HepG2 (cell line): Measurements from ENCODE around the gene EXTL2. TPM values are rescaled to one million over a fixed set of nuclear protein-coding genes. Genes with fewer than 3 reads are reported as not detected.

Experiments used
- BHLHE40 ChIP-seq: IDR thresholded peaks from 2 replicates; pipeline ENCODE4 v1.6.1; 2011; ENCODE audit warnings: low read length, improper control_type of control experiment
- CBX5 ChIP-seq: sonication (generic); formaldehyde crosslinking; IDR thresholded peaks from 2 replicates; pipeline ENCODE4 v1.4.0; 2020; ENCODE audit warnings: missing genetic modification reagents, borderline replicate concordance
- CEBPG ChIP-seq: IDR thresholded peaks from 2 replicates; pipeline ENCODE4 v1.6.1; 2016
- GZF1 ChIP-seq: sonication (generic); formaldehyde crosslinking; IDR thresholded peaks from 2 replicates; pipeline ENCODE4 v1.5.1; 2020; ENCODE audit warnings: mild to moderate bottlenecking, missing genetic modification reagents
- HNF4A ChIP-seq: sonication (generic); formaldehyde crosslinking; IDR thresholded peaks from 2 replicates; pipeline ENCODE4 v1.4.0; 2020; ENCODE audit warnings: missing genetic modification reagents
- HOXA5 ChIP-seq: sonication (generic); formaldehyde crosslinking; IDR thresholded peaks from 2 replicates; pipeline ENCODE4 v1.4.0; 2020; ENCODE audit warnings: missing genetic modification reagents
- IRX3 ChIP-seq: sonication (generic); formaldehyde crosslinking; IDR thresholded peaks from 2 replicates; pipeline ENCODE4 v1.8.1; 2023; ENCODE audit warnings: mild to moderate bottlenecking, low read depth, missing genetic modification reagents, borderline replicate concordance
- MEIS2 ChIP-seq: sonication (generic); formaldehyde crosslinking; IDR thresholded peaks from 2 replicates; pipeline ENCODE4 v1.9.0; 2021; ENCODE audit warnings: mild to moderate bottlenecking, missing genetic modification reagents
- RFX1 ChIP-seq: fragments of 450-650 bp; IDR thresholded peaks from 2 replicates; pipeline ENCODE4 v1.6.1; 2017
- SALL2 ChIP-seq: sonication (generic); formaldehyde crosslinking; IDR thresholded peaks from 2 replicates; pipeline ENCODE4 v1.8.1; 2023; ENCODE audit warnings: mild to moderate bottlenecking, missing genetic modification reagents, inconsistent platforms
- SAP130 ChIP-seq: IDR thresholded peaks from 2 replicates; pipeline ENCODE4 v1.6.1; 2016; ENCODE audit warnings: low read depth
- SMARCE1 ChIP-seq: fragments of 450-650 bp; IDR thresholded peaks from 2 replicates; pipeline ENCODE4 v1.6.1; 2017; ENCODE audit warnings: borderline replicate concordance
- SMYD3 ChIP-seq: sonication (generic); formaldehyde crosslinking; IDR thresholded peaks from 2 replicates; pipeline ENCODE4 v1.8.1; 2023; ENCODE audit warnings: mild to moderate bottlenecking, missing genetic modification reagents
- XRCC5 ChIP-seq: fragments of 200-400 bp; formaldehyde crosslinking; optimal IDR thresholded peaks from 2 replicates; pipeline ENCODE3; 2017; ENCODE audit warnings: mild to moderate bottlenecking, low read length
- ZFP36 ChIP-seq: fragments of 150-350 bp; IDR thresholded peaks from 2 replicates; pipeline ENCODE4 v1.6.1; 2018; ENCODE audit warnings: borderline replicate concordance, low read length, low read depth; ENCODE audit not compliant: partially characterized antibody
- ZFP90 ChIP-seq: sonication (generic); formaldehyde crosslinking; IDR thresholded peaks from 2 replicates; pipeline ENCODE4 v1.8.0; 2022; ENCODE audit warnings: missing genetic modification reagents, mild to moderate bottlenecking, inconsistent platforms, borderline replicate concordance
- ZKSCAN1 ChIP-seq: fragments of 150-350 bp; IDR thresholded peaks from 2 replicates; pipeline ENCODE4 v1.6.1; 2014; ENCODE audit warnings: low read length
- ZNF468 ChIP-seq: sonication (generic); formaldehyde crosslinking; IDR thresholded peaks from 2 replicates; pipeline ENCODE4 v1.8.0; 2022; ENCODE audit warnings: mild to moderate bottlenecking, moderate library complexity, missing genetic modification reagents
- ZNF543 ChIP-seq: sonication (generic); formaldehyde crosslinking; IDR thresholded peaks from 2 replicates; pipeline ENCODE4 v1.4.0; 2020; ENCODE audit warnings: mild to moderate bottlenecking, missing genetic modification reagents
- ZNF841 ChIP-seq: sonication (generic); formaldehyde crosslinking; IDR thresholded peaks from 2 replicates; pipeline ENCODE4 v1.8.1; 2023; ENCODE audit warnings: missing genetic modification reagents, borderline replicate concordance
- ZNF891 ChIP-seq: sonication (generic); formaldehyde crosslinking; IDR thresholded peaks from 2 replicates; pipeline ENCODE4 v1.5.0; 2020; ENCODE audit warnings: mild to moderate bottlenecking, missing genetic modification reagents
- polyA plus RNA-seq, 8 experiments: library from polyadenylated mRNA; depleted of rRNA in 3 of 8; stranded (reverse) in 7 of 8; unstranded in 1 of 8; fragments of >200 nt; fragmentation: Illumina TruSeq in 4 of 8; extraction: Trizol in 4 of 8; gene quantifications; 2 replicates each; pipeline versions ENCODE4 v1.2.1 to v1.2.3, GENCODE V29; 2011 to 2016; ENCODE audit warnings: low read depth in 4 of 8, missing spikeins in 1 of 8, mixed read lengths in 1 of 8; ENCODE audit not compliant: insufficient read depth in 1 of 8
- total RNA-seq, 5 experiments: library from RNA; depleted of rRNA; stranded (reverse); fragments of >200 nt; fragmentation: Illumina TruSeq; extraction: Trizol; gene quantifications; 2 replicates each; pipeline ENCODE4 v1.2.3, GENCODE V29; 2016; ENCODE audit warnings: low read depth in 1 of 5
- TF ChIP-seq, protein P1 (sequence below): sonication (generic); formaldehyde crosslinking; IDR thresholded peaks from 2 replicates; pipeline ENCODE4 v1.4.0; 2020; ENCODE audit warnings: missing genetic modification reagents, borderline replicate concordance
- TF ChIP-seq, protein P2 (sequence below): sonication (generic); formaldehyde crosslinking; IDR thresholded peaks from 2 replicates; pipeline ENCODE4 v1.4.0; 2020; ENCODE audit warnings: missing genetic modification reagents
- TF ChIP-seq, protein P3 (sequence below): sonication (generic); formaldehyde crosslinking; IDR thresholded peaks from 2 replicates; pipeline ENCODE4 v1.4.0; 2020; ENCODE audit warnings: mild to moderate bottlenecking, missing genetic modification reagents

EXTL2 gene
- total and polyA plus RNA-seq, 2 of the 13 experiments (the other 11 are each of a cell fraction or from before 2014, with no cell fraction given), result 22.0 to 23.5 TPM

DNA sequence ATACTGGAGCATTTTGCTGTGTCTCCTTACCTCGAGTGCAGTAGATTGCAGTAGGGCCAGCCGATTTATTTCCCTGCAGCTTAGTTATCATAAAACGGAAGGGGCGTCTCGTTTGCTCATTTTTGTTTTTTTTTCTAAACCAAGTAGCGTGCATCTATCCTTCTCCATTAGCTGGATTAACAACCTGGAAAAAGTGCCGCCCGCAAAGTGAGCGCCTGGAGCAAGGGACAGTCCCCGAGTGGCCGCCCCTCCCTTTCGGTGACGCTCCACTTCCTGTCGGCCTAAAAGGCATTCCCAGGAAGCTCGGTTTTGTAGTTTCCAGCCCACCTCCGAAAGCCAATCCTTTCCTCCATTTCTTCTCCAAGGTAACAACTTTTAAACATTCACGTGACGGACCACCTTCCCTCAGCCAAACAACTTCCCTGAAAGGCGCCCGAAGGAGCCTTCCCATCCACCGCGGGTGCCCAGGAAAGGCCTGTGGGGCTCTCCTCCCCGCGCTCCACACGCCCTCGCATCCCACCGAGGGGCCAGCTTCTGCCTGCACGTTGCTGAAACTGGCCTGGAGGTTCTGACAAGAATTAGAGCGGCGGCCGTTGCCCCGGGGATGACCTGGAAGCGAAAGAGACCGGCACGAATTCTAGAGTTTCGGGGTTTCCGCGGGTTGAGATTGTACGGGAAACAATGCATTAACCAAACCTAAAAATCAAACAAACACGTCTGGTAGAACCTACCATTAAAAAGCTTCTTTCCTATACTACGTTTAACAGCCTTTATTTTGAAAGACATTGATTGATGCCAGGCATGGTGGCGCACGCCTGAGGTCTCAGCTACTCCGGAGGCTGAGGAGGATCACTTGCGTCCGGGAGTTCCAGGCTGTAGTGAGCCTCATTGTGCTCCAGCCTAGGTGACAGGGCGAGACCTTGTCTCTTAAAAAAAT is at the start of gene EXTL2 (continued):
- TF ChIP-seq, protein P1, sequence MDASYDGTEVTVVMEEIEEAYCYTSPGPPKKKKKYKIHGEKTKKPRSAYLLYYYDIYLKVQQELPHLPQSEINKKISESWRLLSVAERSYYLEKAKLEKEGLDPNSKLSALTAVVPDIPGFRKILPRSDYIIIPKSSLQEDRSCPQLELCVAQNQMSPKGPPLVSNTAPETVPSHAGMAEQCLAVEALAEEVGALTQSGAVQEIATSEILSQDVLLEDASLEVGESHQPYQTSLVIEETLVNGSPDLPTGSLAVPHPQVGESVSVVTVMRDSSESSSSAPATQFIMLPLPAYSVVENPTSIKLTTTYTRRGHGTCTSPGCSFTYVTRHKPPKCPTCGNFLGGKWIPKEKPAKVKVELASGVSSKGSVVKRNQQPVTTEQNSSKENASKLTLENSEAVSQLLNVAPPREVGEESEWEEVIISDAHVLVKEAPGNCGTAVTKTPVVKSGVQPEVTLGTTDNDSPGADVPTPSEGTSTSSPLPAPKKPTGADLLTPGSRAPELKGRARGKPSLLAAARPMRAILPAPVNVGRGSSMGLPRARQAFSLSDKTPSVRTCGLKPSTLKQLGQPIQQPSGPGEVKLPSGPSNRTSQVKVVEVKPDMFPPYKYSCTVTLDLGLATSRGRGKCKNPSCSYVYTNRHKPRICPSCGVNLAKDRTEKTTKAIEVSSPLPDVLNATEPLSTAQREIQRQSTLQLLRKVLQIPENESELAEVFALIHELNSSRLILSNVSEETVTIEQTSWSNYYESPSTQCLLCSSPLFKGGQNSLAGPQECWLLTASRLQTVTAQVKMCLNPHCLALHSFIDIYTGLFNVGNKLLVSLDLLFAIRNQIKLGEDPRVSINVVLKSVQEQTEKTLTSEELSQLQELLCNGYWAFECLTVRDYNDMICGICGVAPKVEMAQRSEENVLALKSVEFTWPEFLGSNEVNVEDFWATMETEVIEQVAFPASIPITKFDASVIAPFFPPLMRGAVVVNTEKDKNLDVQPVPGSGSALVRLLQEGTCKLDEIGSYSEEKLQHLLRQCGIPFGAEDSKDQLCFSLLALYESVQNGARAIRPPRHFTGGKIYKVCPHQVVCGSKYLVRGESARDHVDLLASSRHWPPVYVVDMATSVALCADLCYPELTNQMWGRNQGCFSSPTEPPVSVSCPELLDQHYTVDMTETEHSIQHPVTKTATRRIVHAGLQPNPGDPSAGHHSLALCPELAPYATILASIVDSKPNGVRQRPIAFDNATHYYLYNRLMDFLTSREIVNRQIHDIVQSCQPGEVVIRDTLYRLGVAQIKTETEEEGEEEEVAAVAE (CRISPR knock-in tag), result no peak
- TF ChIP-seq BHLHE40, result 0 out of 2 replicates have a peak, but pooled peaks have one; percentile 18
- TF ChIP-seq HOXA5, result peak; percentile 44; the same call in 1 of the 2 replicates
- TF ChIP-seq ZNF891, result no peak
- peak; percentile 93 for TF ChIP-seq SAP130 (CRISPR knock-in tag)
- TF ChIP-seq XRCC5, result peak; percentile 31
- no peak for TF ChIP-seq SMYD3 (CRISPR knock-in tag)
- TF ChIP-seq RFX1, result peak; percentile 73; the same call in 1 of the 2 replicates
- TF ChIP-seq SALL2, result 0 out of 2 replicates have a peak, but pooled peaks have one; percentile 36
- no peak for TF ChIP-seq ZFP90 (CRISPR knock-in tag)
- TF ChIP-seq IRX3 (CRISPR knock-in tag), result no peak
- TF ChIP-seq CBX5 (CRISPR knock-in tag), result peak; percentile 51; the same call in 1 of the 2 replicates
- no peak for TF ChIP-seq CEBPG
- TF ChIP-seq, protein P2, sequence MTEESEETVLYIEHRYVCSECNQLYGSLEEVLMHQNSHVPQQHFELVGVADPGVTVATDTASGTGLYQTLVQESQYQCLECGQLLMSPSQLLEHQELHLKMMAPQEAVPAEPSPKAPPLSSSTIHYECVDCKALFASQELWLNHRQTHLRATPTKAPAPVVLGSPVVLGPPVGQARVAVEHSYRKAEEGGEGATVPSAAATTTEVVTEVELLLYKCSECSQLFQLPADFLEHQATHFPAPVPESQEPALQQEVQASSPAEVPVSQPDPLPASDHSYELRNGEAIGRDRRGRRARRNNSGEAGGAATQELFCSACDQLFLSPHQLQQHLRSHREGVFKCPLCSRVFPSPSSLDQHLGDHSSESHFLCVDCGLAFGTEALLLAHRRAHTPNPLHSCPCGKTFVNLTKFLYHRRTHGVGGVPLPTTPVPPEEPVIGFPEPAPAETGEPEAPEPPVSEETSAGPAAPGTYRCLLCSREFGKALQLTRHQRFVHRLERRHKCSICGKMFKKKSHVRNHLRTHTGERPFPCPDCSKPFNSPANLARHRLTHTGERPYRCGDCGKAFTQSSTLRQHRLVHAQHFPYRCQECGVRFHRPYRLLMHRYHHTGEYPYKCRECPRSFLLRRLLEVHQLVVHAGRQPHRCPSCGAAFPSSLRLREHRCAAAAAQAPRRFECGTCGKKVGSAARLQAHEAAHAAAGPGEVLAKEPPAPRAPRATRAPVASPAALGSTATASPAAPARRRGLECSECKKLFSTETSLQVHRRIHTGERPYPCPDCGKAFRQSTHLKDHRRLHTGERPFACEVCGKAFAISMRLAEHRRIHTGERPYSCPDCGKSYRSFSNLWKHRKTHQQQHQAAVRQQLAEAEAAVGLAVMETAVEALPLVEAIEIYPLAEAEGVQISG (CRISPR knock-in tag), result peak; percentile 57
- no peak for TF ChIP-seq ZKSCAN1
- TF ChIP-seq GZF1 (CRISPR knock-in tag), result no peak
- TF ChIP-seq, protein P3, sequence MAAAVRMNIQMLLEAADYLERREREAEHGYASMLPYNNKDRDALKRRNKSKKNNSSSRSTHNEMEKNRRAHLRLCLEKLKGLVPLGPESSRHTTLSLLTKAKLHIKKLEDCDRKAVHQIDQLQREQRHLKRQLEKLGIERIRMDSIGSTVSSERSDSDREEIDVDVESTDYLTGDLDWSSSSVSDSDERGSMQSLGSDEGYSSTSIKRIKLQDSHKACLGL (CRISPR knock-in tag), result no peak; the same call in 1 of the 2 replicates
- peak; percentile 42; the same call in 1 of the 2 replicates for TF ChIP-seq ZNF543 (CRISPR knock-in tag)
- TF ChIP-seq ZNF468, result no peak
- no peak for TF ChIP-seq SMARCE1
- TF ChIP-seq HNF4A (CRISPR knock-in tag), result no peak
- no peak for TF ChIP-seq MEIS2 (CRISPR knock-in tag)
- no peak for TF ChIP-seq ZFP36
- TF ChIP-seq ZNF841 (CRISPR knock-in tag), result no peak
